ENCODE data around the gene PARD3. TPM values are rescaled to one million over a fixed set of nuclear protein-coding genes. Genes with fewer than 3 reads are reported as not detected.

The PARD3 gene
- total RNA-seq, 1 experiment from 2014 or later, result 57.4 TPM

- ChIA-PET CTCF (no interaction called here), POLR2A (ENCODE audit: unreplicated experiment) (no interaction called here)
- TF ChIP-seq CTCF (conservative IDR thresholded peaks at IDR 0.05) (no peak), EZH2 (IDR thresholded peaks at IDR 0.05; ENCODE audit: low read depth) (no peak)
- no peaks in the 10 kb centered on the region for H3K4me1 ChIP-seq (replicated peaks; ENCODE audit: insufficient read depth)
- H3K9me2 ChIP-seq (ENCODE audit: insufficient read depth), result no peaks in the 10 kb centered on the region
- no peaks in the 10 kb centered on the region for H3K27me3 ChIP-seq (ENCODE audit: insufficient read depth, low read depth)
- DNase-seq, result no peak
- H3K36me3 ChIP-seq (ENCODE audit: low read depth), result no peaks in the 10 kb centered on the region
- no peaks in the 10 kb centered on the region for H3K79me2 ChIP-seq (ENCODE audit: low read depth)
- no peak overlapping the region for H3K4me3 ChIP-seq
- H4K20me1 ChIP-seq (ENCODE audit: insufficient read depth), result no peaks in the 10 kb centered on the region
- no peaks in the 10 kb centered on the region for H3F3A ChIP-seq (ENCODE audit: insufficient read depth, low read depth)
- no TSS peak for BruUV-seq (replicated peaks)
- no peak overlapping the region for H3K4me2 ChIP-seq
- H3K27ac ChIP-seq, result no peak overlapping the region
- intact Hi-C loops (cut with micrococcal nuclease; ENCODE audit: unreplicated experiment), result no loop called here
- H2AFZ ChIP-seq, result no peak overlapping the region
- no peaks in the 10 kb centered on the region for H3K9me3 ChIP-seq (ENCODE audit: insufficient read depth, low read depth)
These were observed 717.4 kb downstream of the PARD3 start for GRCh38 chr10:34097682-34098081.

- Histone ChIP-seq H4K20me1 (ENCODE audit: insufficient read depth) (no peaks in the 10 kb centered on the region), H2AFZ (no peak overlapping the region), H3K27ac (no peak overlapping the region), H3K9me3 (ENCODE audit: insufficient read depth, low read depth) (no peaks in the 10 kb centered on the region), H3K4me3 (no peak overlapping the region), H3K4me1 (replicated peaks; ENCODE audit: insufficient read depth) (no peaks in the 10 kb centered on the region), H3F3A (ENCODE audit: insufficient read depth, low read depth) (no peaks in the 10 kb centered on the region), H3K9me2 (ENCODE audit: insufficient read depth) (no peaks in the 10 kb centered on the region), H3K79me2 (ENCODE audit: low read depth) (no peaks in the 10 kb centered on the region), H3K4me2 (no peak overlapping the region), H3K27me3 (ENCODE audit: insufficient read depth, low read depth) (no peaks in the 10 kb centered on the region), H3K36me3 (ENCODE audit: low read depth) (no peaks in the 10 kb centered on the region)
- intact Hi-C loops (cut with micrococcal nuclease; ENCODE audit: unreplicated experiment), result no loop called here
- BruUV-seq (replicated peaks), result no TSS peak
- ChIA-PET CTCF (no interaction called here), POLR2A (ENCODE audit: unreplicated experiment) (no interaction called here)
- DNase-seq, result no peak
- TF ChIP-seq EZH2 (IDR thresholded peaks at IDR 0.05; ENCODE audit: low read depth), result no peak
- TF ChIP-seq CTCF (conservative IDR thresholded peaks at IDR 0.05), result no peak
These were observed 720.1 kb downstream of the PARD3 start for GRCh38 chr10:34094961-34095360.

- Histone ChIP-seq H3F3A (ENCODE audit: insufficient read depth, low read depth) (no peaks in the 10 kb centered on the region), H3K27ac (no peak overlapping the region), H2AFZ (no peak overlapping the region), H3K4me3 (no peak overlapping the region), H3K9me3 (ENCODE audit: insufficient read depth, low read depth) (no peaks in the 10 kb centered on the region), H3K4me2 (no peak overlapping the region), H3K36me3 (ENCODE audit: low read depth) (no peaks in the 10 kb centered on the region), H3K27me3 (ENCODE audit: insufficient read depth, low read depth) (no peaks in the 10 kb centered on the region), H3K4me1 (replicated peaks; ENCODE audit: insufficient read depth) (no peaks in the 10 kb centered on the region), H4K20me1 (ENCODE audit: insufficient read depth) (no peaks in the 10 kb centered on the region), H3K9me2 (ENCODE audit: insufficient read depth) (no peaks in the 10 kb centered on the region), H3K79me2 (ENCODE audit: low read depth) (no peaks in the 10 kb centered on the region)
- CTCF ChIA-PET, result no interaction called here
- DNase-seq, result no peak
- POLR2A ChIA-PET (ENCODE audit: unreplicated experiment), result no interaction called here
- no TSS peak for BruUV-seq (replicated peaks)
- no peak for TF ChIP-seq CTCF (conservative IDR thresholded peaks at IDR 0.05)
- TF ChIP-seq EZH2 (IDR thresholded peaks at IDR 0.05; ENCODE audit: low read depth), result no peak
- intact Hi-C loops (cut with micrococcal nuclease; ENCODE audit: unreplicated experiment), result no loop called here
These were observed 720.9 kb downstream of the PARD3 start for GRCh38 chr10:34094146-34094696.
